Subcutaneous adipose tissue (tissue), 4 donors: ENCODE measurements around the gene CDR2L. TPM values are rescaled to one million over a fixed set of nuclear protein-coding genes. Genes with fewer than 3 reads are reported as not detected.

ENCODE experiments used
- total RNA-seq, 4 donors: library from RNA; depleted of rRNA; stranded (reverse); fragments of >200 nt; gene quantifications; one replicate each; pipeline ENCODE4 v1.1.0, GENCODE V29; 2016
- TF ChIP-seq, protein P1 (sequence below): fragments of 450-650 bp; IDR thresholded peaks from one replicate; pipeline ENCODE4 v1.5.1; 2016; ENCODE audit warnings: low read depth, mild to moderate bottlenecking, control low read depth, antibody characterized with exemption, moderate library complexity

CDR2L gene
- total RNA-seq, 4 donors from 2014 or later = 5.1 to 8.5 (median 5.9) TPM

DNA sequence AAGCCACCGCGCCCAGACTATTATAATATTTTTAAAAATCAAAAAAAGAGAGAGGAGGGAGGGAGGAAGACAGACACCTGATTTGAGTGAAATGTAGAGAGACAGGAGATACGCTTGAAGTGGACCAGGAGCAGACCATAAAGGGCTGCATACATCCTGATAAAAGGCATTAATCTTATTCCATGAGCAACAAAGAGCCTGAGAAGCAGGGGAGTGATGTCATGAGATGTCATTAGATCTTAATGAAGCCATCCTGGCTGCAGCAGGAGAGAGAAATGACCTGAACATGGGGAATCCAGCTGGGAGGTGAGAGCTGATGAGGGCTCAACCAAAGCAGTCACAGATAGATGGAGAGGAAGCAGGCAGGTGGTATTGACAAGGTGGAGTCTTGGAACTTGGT, 9.6 kb upstream of the CDR2L start:
- TF ChIP-seq, protein P1, sequence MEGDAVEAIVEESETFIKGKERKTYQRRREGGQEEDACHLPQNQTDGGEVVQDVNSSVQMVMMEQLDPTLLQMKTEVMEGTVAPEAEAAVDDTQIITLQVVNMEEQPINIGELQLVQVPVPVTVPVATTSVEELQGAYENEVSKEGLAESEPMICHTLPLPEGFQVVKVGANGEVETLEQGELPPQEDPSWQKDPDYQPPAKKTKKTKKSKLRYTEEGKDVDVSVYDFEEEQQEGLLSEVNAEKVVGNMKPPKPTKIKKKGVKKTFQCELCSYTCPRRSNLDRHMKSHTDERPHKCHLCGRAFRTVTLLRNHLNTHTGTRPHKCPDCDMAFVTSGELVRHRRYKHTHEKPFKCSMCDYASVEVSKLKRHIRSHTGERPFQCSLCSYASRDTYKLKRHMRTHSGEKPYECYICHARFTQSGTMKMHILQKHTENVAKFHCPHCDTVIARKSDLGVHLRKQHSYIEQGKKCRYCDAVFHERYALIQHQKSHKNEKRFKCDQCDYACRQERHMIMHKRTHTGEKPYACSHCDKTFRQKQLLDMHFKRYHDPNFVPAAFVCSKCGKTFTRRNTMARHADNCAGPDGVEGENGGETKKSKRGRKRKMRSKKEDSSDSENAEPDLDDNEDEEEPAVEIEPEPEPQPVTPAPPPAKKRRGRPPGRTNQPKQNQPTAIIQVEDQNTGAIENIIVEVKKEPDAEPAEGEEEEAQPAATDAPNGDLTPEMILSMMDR = no peak

DNA sequence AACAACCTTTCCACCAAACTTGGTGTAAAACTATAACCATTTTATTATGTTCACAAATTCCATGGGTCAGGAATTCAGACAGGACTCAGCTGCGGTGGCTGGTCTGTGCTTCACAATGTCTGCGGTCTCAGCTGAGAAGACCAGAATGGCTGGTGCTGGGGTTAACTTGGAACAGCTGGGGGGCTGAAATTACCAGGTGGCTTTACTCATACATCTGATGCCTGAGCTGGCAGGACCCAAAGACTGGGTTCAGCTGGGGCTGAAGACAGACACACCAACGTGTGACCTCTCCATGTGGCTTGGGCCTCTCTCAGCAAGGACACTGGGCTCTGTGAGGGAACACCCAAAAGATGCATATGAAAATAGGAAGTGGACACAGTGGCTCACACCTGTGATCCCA, 9.2 kb upstream of the CDR2L start:
- TF ChIP-seq, protein P1 = no peak

DNA sequence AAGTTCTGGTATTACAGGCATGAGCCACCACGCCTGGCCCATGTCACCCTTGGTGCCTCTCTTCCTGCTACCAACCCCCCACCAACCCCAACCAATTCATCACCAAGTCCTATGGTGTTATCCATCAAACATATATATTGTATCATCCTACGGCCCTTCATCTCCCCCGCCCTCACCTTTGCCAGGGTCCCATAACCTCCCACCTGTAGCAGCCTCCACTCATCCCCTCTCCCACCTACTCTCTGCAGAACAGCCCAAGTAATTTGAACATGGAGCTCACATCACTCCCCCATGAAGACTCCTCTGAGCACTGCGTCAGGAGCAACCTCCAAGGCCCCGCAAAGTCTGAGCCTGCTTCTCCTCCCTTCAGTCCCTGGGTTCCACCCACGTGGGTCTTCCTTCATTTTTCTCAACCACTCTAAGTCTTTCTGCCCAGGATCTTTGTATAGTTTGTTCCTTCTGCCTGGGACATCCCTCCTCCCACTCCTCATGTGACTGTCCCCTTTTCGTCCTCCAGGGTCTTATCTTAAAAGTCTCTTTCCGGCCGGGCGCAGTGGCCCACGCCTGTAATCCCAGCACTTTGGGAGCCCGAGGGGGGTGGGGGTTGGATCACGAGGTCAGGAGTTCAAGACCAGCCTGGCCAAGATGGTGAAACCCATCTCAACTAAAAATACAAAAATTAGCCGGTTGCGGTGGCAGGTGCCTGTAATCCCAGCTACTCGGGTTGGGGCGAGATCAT, 7.9 kb upstream of the CDR2L start:
- TF ChIP-seq, protein P1 = no peak

DNA sequence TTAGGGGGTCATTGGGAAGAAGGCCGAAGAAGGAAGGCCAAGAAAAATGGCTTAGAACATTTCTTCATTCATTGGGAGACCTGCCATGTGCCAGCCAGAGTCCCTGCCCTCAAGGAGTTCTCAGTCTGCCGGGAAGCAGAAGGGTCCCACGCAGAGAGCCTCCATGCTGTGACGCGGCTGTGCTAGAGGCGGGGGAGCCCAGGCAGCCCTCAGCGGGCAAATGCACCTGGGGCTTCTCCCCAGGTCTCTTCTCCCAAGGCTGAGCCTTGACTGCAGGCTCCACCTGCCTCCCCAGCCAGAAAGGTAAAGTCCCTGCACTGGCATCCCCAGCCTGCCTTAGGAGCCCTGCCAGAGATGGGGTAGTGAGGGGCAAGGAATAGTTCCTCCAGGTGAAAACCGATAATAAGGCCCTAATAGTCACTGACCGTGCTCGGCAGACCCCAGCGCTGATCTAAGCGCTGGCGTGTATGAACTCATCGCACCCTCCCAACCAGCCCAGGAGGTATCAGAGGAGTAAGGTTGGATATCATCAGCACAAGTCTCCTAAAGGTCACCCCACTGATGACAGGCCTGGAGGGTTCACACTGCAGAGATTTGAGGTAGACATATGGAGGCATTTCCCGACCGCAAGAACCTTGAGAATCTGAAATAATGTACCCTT, 6.0 kb upstream of the CDR2L start:
- TF ChIP-seq, protein P1 = no peak

DNA sequence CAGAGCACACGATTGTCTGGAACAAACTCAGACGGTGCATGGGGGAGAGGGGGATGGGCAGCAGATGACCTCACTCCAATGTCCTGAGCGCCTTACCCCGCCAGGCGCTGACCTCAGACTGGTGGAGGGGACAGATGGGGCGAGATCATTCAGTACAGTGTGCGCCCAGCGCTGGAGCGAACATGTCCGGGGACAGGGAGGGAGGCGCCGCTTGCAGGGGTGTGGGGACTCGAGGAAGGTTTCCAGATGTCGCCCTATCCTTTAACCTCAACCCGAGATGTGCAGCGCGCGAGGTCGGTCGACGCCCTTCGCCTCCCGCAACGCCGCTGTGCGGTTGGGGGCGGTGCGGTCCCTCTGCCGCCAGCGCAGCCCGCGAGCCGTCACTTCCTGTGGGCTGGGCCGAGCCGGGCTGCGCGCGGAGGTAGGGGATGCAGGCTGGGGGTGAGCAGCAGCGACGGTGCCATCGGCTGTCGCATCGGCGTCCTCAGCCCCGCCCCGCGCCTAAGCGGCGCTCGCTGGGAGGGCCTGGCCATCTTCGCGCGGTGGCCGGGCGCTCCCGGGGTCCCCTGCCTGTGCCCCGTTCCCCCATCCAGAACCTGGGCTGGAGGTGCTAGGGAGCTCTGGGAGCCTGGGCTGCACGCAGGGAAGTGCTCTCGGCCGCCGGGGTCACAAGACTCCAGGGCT, 5.3 kb upstream of the CDR2L start:
- TF ChIP-seq, protein P1 = no peak

DNA sequence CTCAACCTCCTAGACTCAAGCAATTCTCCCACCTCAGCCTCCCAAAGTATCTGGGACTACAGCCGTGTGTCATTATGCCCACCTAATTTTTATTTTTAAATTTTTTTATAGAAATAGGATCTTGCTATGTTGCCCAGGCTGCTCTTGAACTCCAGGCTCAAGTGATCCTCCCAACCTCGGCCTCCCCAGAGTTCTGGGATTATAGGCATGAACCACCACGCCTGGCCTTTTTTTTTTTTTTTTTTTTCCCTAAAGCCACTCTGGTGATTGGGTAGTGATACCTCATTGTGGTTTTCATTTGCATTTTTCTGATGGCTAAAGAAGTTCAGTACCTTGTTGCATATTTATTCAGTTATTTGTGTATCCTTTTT, 1.2 kb upstream of the CDR2L start:
- TF ChIP-seq, protein P1 = no peak
